HFF-Myc (cell line): ENCODE measurements around the gene FAM47C.
"Not testable (repeated sequence)": the region's sequence is repeated elsewhere in the genome, so short reads cannot be mapped to it uniquely, and the experiment has no call there.

Source experiments
- DNase-seq: peaks from one replicate; pipeline ENCODE4 v3.0.0-alpha.2; 2011; ENCODE audit warnings: low read depth; ENCODE audit errors: extremely low read depth
- H3K4me3 ChIP-seq: replicated peaks from 2 replicates; pipeline ENCODE4 v1.5.1; 2011; ENCODE audit warnings: low read depth, mild to moderate bottlenecking, control low read depth, low read length
- TF ChIP-seq, protein P1 (sequence below): IDR thresholded peaks from 2 replicates; pipeline ENCODE4 v1.5.1; 2012; ENCODE audit warnings: mild to moderate bottlenecking, low read depth, low read length, control low read depth; ENCODE audit errors: missing control alignments

Gene FAM47C

GRCh38 chrX:37008182-37008581, at the start of gene FAM47C:
FAM47C (plus strand) TSS chrX:37008366; CDS start chrX:37008411, 45 bp downstream.
- not testable (repeated sequence) for H3K4me3 ChIP-seq, DNase-seq

GRCh38 chrX:36961590-36961989, 46.6 kb upstream of the FAM47C start:
- TF ChIP-seq, protein P1, sequence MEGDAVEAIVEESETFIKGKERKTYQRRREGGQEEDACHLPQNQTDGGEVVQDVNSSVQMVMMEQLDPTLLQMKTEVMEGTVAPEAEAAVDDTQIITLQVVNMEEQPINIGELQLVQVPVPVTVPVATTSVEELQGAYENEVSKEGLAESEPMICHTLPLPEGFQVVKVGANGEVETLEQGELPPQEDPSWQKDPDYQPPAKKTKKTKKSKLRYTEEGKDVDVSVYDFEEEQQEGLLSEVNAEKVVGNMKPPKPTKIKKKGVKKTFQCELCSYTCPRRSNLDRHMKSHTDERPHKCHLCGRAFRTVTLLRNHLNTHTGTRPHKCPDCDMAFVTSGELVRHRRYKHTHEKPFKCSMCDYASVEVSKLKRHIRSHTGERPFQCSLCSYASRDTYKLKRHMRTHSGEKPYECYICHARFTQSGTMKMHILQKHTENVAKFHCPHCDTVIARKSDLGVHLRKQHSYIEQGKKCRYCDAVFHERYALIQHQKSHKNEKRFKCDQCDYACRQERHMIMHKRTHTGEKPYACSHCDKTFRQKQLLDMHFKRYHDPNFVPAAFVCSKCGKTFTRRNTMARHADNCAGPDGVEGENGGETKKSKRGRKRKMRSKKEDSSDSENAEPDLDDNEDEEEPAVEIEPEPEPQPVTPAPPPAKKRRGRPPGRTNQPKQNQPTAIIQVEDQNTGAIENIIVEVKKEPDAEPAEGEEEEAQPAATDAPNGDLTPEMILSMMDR = no peak
- DNase-seq = no peak
- no peak overlapping the region for H3K4me3 ChIP-seq

- no peak for DNase-seq
- TF ChIP-seq, protein P1 = no peak
- no peak overlapping the region for H3K4me3 ChIP-seq
These were observed 44.9 kb upstream of the FAM47C start for GRCh38 chrX:36963069-36963808.

- TF ChIP-seq, protein P1 = no peak
- no peak for DNase-seq
- H3K4me3 ChIP-seq = no peak overlapping the region
These were observed 44.3 kb upstream of the FAM47C start for GRCh38 chrX:36963852-36964251.

GRCh38 chrX:36973575-36973974, 34.6 kb upstream of the FAM47C start:
- no peak overlapping the region for H3K4me3 ChIP-seq
- no peak for DNase-seq
- TF ChIP-seq, protein P1 = no peak

DNA sequence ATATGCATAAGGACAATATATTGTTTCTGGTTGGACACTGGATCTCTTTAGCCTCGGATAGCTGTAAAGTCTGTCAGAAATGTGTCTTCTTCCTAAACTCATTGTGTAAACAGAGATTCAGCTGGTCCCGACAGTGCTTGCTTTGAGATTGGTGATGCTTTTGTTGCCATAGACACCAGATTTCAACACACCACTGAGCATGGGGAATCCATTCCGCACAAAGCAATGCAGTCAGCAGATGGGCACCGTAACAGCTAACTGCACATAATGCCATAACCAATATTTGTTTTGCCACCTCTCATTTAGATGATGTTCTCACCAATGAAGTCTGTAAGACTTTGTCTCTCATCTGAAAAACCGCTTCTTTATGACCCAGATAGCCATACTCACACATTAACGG, 33.3 kb upstream of the FAM47C start:
- TF ChIP-seq, protein P1 = no peak
- DNase-seq = no peak
- no peak overlapping the region for H3K4me3 ChIP-seq

DNA sequence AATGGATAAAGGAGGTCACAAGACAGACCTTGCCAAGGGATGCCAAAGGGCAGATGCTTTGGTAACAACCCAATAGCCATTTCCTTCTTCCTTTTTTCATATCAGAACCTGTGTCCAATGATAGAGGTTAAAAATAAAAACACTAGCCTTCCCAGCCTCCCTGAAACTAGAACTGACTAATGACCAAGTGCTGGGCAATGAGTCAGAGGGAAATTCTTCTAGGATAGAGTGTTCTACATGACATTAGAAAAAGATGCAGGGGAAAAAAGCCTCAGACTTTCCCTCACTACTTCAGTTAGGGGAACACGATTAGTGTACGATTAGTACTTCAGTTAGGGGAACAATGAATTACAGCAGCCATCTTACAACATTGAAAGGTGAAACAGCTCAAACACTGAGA, 29.3 kb upstream of the FAM47C start:
- no peak overlapping the region for H3K4me3 ChIP-seq
- DNase-seq = no peak
- TF ChIP-seq, protein P1 = no peak
